NK-92 (cell line): ENCODE results near the gene TMEM273.
"Not testable (repeated sequence)": the region's sequence is repeated elsewhere in the genome, so short reads cannot be mapped to it uniquely, and the experiment has no call there.

Experiments used
- DNase-seq: peaks from one replicate; lab custom pipeline; 2025; ENCODE audit not compliant: unreplicated experiment; lab: John Stamatoyannopoulos, UW

The TMEM273 gene

DNA sequence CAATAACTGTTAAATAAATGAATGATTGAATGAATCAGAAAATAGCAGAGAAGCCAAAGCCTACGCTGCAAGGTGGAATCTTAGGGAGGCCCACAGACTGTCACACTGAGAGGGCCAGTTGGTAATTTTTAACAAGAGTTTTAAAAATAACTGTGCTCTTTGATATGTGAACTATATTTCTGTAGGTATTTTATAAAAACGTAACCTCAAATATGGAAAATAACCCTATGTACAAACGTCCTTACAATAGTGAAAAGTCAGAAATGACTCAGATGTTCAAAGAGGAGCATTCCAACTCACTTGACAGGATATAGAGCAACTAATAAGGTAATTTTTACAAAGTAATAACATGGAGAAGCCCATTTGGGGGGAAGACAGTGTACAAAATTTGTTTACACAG, 18.9 kb upstream of the TMEM273 start:
- DNase-seq = no peak

DNA sequence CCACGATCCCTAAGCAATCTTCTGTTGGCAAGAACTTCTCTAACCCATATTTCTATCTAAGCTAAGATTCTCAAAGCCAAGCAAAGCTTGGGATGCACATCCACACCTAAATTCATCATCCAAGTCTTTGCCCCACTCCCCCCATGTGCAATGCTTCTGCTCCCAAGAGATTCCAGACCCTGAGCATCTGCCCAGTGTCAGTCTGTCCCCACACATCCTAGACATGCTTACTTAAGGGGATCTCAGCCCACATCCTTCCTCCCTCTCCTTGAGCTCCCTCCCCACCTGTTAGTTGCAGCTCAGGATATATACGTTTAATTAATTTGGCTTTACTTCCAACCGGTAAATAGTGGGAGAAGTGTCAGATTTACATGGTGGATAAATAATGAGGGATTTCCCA, 17.0 kb upstream of the TMEM273 start:
- DNase-seq = no peak

DNA sequence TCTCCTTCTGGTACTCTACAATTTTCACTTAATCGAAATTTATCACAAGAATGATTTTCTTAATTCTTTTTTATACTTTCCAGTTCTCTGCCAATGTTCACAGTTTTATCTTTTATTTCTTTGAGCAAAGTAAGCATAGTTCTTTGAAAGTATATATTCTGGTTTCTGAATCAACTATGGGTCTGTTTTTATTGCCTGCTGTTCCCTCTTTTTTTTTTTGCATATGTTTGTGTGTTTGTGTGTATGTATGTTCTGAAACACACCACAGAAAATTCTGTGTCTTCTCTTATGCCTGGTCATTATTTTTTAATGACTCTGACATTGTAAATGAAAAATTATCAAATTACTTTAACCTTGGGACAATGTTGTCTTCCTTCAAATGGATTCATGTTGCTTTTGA, 15.9 kb upstream of the TMEM273 start:
- no peak for DNase-seq

DNA sequence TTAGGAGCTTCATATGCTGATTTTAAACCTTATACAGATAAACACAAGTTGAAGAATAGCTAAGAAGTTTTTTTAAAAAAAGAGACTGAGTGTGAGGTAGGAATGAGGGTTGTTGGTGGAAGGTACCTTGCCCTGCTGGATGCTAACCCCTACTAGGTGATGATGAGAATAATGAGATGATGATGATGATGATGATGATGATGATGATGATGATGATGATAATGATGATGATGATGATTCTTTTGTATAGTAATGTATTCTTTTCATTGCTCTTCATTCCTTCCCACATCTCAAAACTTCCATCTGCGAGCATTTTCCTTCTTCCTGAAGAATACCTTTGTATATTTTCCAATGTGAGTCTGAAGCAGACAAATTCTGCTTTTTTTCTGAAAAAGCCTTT, 14.1 kb upstream of the TMEM273 start:
- DNase-seq = no peak

DNA sequence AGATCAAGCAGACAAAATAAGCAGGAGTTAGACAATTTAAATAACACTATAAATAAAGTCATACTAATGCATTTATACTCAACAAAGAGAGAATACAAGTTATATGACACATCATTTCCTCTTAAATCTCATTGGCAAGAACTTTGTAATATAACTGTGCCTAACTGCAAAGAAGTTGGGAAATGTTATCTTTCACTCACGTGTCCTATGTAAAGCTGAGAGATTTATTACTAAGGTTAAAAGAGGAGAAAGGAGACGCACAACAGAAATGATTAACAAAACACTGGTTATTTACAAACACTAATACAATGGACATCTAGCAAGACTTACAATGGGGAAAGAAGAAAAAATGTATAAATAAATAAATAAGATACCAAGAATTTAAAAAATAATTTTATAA, 12.7 kb upstream of the TMEM273 start:
- no peak for DNase-seq

DNA sequence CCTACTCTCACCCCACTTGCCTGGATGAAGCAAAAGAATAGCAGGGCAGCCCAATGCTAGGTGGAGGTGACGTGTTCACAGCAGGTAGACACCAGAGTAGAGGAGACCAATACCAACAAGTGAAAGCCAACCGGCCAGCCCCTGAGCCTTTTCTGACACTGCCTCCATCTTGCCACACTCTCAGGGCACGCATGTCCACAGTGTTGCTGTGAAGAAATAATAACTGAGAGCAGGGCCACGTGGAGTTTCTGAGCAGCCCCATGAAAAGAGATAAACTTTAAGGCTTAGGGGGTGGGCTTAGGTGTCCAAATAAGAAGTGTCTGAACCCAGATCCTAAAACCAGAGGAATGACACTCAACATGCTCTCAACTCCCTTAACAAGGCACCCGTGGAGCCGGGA, 9.0 kb upstream of the TMEM273 start:
- no peak for DNase-seq

DNA sequence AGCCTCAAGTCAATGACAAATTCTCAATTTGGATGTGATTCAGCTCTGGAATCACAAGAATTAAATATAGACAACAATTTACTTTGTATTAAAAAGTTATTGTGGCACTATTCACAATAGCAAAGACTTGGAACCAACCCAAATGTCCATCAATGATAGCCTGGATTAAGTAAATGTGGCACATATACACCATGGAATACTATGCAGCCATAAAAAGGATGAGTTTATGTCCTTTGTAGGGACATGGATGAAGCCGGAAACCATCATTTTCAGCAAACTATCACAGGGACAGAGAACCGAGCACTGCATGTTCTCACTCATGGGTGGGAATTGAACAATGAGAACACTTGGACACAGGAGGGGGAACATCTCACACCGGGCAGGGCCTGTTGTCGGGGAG, 7.7 kb upstream of the TMEM273 start:
- DNase-seq = not testable (repeated sequence)

DNA sequence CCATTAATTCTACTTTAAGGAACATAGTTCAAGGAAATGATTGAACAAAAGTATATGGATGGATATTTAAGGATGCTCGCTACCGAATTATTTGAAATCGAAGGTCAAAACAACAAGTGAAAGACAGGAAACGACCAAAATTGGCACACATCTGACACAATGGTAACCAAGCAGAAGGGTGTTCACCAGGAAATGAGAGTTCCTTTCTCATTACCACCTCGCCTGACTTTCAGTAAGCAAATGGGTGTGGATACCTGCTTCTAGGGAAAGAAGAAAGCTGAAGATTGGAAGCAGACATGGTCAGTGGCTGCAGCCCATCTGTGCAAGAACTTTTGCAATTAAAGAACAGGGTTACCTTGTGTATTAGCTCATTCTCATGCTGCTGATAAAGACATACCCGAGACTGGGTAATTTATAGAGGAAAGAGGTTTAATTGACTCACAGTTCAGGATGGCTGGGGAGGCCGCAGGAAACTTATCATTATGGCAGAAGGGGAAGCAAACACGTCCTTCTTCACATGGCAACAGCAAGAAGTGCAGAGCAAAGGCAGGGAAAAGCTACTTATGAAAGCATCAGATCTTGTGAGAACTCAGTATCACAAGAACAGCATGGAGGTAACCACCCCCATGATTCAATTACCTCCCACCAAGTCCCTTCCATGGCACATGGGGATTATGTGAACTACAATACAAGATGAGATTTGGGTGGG, 6.2 kb upstream of the TMEM273 start:
- no peak for DNase-seq

DNA sequence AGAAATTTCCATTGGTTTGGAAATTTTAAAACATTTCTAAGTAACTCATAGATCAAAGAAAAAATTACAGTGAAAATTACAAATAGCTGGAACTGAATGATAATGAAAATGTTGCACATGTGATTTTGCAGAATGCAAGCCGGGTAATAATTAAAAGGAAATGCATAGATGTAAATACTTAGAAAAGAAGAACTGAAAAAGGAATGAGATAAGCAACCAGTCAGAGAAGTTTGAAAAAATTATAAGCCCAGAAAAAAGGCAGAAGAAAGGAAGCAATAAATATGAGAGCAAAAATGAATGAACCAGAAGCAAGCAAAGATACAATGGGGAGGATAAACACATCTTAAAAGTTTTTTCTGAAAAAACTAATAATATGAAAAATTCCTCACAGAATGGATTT, 3.2 kb upstream of the TMEM273 start:
- no peak for DNase-seq

DNA sequence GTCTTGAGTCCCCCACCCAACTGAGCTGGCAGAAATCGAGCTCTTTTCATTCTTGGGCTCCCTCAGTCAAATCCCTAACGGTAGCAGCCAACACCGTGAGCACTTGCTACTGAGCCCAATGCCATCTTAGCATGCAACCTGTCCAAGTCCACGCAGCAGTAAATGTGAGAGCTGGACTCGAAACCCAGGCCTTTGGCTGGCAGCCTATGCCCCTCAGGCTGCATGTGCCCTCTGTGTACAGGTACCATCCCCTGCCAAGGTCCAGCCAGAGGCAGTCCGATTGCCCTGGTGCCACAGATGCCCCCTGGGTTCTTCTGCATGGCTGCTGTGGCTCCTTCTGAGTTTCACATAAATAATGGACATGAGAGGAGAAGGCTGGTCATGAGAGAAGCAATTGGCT, 1.2 kb upstream of the TMEM273 start:
- no peak for DNase-seq

DNA sequence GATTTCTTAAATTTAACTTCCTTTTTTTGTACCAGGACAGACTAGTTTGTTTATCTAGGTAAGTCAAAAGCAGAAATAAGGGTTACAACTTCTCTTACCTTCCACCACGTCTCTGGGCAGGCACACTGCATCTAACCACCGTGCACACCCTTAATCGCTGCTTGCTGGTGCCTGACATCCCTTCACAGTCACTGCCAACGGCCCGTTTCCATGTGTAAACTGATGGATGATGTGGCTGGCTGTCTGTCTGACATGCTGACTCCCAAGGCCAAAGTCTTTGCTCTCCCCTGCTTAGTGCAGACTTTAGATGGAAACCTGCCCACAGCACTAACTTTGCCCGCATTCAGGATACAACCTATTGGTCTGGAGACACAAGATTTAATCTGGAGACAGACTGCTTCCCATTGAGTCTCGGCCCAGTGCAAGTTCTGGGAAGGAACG, 1.1 kb downstream of the TMEM273 start:
- no peak for DNase-seq

DNA sequence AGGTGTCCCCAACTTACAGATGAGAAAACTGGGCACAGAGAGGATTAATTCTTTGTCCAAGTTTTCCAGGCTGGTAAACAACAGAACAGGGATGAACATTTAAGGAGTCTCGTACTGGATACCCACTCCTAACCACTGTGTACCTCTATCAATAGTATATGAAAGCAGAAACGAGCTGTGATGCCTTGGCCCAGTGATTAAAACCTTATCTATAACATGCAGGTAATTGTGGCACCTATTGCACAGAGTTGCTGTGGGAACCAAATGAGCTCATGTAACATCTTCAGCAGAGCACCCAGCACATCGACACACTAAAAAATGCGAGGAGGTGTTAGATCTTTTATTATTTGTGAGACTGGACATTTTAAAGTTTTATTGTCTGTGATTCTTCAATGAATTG, 1.6 kb downstream of the TMEM273 start:
- no peak for DNase-seq

DNA sequence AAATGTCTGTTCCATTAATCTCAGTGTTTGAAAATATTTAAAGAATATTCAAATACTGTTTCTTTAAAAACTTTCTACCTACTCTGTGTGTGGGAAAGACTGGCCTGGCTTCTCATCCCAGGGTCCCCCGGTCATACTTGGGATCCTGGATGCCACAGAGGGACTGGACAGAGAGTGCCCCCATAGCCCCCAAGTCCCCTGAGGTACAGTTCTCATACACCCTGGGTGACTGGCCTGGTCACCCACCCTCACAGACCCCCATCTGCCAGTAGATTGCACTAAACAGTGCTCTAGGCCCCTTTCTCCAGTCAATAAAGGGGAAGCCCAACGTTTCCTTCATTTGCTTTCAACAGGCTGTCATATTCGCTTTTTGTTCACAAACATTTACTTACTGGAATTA, 3.0 kb downstream of the TMEM273 start:
- no peak for DNase-seq

DNA sequence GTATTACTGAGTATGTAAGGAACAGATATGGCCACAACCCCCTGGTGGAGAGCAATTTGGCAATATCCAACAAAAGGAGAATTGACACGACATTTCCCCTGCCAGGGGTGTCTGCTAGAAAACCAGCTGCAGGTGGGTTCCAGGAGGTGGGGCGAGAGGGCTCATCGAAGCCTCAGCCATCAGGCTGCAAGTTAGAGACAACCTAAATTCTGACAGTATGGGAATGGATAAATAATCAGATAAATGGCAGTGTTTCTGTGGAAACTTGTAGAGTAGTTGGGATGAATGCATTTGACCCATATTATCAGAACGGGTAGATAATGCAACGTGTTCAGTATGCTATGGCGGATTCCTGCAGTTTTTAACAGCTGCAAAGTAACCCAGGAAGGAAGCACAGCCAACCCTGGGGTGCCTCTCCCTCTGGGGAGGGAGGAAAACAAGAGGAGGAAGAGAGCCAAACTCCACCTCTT, 3.5 kb downstream of the TMEM273 start:
- DNase-seq = no peak

DNA sequence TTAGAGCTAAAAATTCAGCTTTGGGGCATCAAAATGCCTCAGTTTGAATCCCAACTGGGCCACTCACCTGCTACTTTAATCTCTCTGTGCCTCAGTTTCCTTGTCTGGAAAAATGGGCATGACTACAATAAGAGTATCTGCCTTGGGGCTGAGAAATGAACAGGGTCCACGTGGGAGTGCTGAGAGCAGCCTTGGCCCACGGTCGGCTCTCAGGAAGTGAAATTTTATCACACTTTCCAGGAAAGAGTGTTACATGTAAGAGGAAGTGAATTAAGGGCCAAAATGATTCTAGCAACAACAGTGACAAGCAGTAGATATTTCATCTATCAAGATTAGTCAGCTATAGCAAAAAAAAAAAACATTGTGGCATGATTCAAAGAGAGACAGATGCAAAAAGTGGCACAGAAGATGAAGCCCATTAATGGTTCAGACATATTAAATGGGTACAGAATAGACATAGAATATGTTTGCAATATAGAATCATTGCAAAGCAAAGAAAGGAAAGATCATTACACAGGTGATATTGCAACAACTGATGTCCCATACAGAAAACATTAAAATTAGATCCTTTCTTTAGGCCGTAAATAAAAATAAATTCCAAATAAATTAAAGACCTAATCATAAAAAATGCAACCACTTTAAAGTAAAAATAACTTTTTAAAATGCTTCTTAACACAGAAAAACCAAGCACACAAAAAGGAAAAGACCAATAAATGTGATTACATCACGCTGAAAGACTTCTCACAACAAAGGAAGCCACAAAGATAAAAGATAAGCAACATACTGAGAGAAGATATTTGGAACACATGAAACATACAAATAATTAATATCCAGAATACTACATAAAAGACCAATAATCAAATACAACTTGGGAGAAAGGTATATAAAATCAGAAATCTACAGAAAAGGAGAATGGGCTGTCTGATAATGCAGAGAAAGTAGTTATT, 4.3 kb downstream of the TMEM273 start:
- DNase-seq = no peak

DNA sequence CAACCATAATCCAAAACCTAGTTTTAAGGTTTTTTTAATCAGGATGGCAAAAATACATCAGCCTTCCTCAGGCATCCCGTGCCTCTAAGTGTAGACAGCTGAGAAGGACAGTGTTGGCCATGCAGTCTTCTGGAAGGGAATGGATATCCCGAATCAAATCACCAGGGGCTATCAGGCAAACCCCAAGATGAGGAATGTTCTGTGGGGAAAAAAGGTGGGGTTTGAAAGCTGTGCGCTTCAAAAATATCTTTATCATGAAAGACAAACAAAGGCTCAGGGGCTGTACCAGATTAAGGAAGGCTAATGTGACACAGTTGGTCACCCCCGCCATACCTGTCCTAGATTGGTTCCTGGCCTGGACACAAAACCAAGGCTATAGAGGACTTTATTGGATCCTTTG, 5.4 kb downstream of the TMEM273 start:
- DNase-seq = no peak

DNA sequence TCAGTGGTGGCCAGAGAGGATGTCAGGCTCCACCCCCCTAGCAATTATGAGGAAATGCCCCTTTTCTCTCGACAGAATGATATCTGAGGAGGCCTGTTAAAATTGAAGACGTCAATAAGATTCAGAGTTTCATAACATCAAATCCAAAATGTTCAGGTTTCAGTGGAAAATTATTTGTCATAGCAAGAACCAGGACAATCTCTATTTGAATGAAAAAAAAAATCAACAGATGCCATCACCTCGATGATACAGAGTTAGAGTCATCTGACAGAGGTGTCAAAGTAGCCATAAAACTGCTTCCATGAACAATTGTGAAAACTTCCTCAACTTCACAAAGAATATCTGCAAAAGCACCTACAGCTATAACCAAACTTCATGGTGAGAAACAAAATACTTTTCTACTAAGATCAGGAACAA, 7.7 kb downstream of the TMEM273 start:
- DNase-seq = no peak

DNA sequence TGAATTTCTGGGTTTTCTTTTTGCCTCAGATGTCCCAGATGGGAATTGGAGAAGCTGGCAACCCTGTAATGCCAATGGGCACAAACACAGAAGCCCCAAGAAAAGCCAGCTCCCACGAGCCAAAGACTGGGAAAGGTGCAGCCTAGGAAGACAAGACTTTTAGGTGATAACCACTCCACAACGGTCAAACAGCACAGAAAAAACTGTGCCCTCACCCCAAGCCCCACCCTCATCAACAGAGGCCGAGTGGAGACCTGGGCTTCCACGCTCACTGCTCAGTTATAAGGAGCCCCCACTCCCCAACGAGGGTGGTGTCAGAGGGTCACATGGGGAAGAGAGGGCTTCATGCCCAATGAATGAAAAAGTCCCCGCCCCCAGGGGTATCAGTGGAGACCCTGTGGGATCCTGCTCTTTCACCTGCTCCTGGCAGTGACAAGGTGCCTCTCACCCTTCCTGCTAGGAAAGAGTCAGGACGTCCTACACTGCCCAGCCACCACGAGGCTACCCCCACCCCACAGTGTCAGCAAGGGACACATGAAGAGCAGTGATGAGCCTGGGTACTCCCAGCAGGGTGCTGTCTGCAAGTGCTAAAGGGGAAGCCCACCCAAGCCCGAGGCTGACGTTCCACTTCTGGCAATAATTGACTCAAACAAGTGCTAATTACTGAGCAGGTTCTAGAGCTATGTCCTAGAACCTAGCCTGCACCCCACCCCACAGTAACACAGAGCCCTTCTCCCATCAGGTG, 8.3 kb downstream of the TMEM273 start:
- DNase-seq = no peak

DNA sequence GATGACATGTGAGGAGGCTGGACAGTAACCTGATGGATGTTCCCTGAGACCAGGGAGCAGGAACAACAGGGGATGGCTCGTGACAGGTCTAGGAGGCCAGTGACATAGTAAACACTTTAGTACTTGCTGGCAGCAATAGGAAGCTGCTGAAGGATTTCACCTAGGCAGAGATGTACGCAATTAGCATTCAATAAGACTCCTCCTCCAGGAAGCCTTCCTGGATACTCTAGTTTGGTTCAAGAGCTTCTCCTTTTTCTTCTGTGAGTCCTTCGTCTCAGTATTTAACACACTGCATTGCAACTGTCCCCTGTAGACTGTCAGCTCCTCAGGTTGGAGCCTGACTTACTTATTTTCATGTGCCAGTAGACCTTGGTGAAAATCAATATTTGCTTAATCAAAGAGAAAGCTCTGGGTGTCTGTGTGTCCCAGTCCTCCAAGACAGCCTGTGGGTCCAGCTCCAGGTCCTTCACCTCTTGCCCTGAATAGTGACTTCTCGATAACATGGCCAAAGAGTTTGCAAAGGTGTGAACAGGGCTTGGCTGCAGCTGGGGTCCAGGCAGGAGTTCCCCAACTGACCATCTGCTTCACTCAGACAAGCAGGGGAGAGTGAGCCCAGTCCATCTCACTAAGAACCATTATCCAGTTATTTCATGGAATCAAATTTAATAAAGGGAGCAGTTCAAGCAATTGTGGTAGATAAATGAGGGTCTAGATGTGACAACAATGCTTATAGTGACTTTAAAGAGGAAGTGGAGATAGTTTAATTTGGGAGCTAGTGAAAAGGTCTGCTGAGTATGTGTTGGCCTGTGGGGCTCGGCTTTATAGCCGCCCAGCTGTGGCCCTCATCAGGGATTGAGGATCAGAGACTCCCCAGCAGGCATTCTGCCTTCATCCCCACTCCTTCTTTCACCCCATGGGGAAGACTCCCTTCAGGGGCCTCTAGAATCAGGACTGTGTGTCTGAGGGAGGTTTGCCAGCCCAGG, 9.4 kb downstream of the TMEM273 start:
- DNase-seq = no peak
